Skeletal muscle cell (primary cell): ENCODE measurements around the gene SLC38A10.

Experiments used
- DNase-seq: peaks from one replicate; pipeline ENCODE4 v3.0.0-alpha.2; 2010; ENCODE audit warnings: low read depth
- H3K4me3 ChIP-seq: 2 replicates; pipeline ENCODE4 v1.5.1; 2011; ENCODE audit warnings: low read depth, mild to moderate bottlenecking, control low read depth, low read length, moderate library complexity

Gene SLC38A10

DNA sequence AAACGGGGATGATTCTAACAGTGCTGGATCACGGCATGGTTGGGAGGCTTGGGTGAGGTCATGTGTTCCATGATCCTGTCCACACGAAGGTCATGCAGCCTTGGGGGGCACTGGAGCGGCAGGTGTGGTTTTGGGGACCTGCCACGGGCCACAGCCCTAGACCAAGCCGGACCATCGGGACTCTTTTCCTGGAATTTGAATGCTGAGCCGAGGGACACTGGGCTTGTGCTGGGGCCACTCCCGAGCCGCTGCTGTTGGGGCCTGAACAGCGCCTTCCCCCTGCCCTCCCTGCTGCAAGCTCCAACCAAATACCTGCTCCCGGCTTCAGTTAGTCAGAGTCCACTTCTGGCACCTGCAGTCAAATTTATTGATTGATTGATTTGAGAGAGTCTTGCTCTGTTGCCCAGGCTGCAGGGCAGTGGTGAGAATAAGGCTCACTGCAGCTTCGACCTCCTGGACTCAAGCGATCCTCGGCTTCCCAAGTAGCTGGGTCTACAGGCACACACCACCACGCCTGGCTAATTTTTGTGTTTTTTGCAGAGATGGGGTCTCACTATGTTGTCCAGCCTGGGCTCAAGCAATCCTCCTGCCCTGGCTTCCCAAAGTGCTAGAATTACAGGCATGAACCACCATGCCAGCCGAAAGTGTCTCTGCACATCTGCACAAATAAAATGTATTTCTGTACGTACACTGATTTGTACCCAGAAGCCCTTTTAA is 37.2 kb upstream of the SLC38A10 start:
- DNase-seq, result no peak
- H3K4me3 ChIP-seq, result no peak overlapping the region

DNA sequence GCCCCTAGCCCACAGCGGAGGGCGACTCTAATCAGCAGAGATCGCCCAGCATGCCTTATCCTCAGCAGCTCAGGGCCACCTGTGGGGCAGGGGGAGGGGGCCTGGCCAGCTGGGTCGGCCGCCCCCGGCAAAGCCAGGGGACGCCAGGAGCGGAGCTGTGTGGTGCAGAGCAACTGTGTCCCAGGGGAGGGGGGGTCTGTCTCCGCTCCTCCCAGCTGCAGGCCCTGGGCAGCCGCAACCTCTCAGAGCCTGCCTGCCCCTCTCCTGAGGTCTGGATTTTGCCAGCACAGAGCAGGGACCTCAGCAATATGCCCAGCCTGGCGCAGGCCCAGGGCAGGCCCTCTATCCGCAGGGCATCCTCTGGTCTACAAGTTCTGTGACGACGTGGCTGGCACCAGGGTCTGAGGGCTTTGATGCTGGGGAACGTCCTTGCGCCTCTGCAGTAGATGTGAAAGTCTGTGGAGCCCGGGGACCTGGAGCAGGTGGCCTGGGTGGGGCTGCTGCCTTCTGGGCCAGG is 36.5 kb upstream of the SLC38A10 start:
- DNase-seq, result no peak
- H3K4me3 ChIP-seq, result no peak overlapping the region

DNA sequence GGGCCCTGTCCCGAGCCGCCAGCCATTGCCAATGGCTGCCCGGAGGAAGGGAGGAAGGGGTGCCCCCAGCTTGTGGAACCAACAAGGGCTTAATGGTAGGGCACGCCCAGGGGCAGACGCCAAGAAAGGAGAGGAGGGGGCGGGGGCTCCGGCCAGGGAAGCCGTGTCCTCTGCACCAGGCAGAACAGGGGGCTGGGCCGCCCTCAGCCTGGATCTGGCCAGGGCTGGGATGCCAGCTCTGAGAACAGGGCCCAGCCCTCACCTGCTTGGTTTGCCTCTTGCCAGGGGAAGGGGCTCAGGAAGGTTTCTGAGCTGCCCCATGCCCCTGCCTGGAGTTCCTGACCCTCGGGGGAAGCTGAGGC is 35.8 kb upstream of the SLC38A10 start:
- no peak overlapping the region for H3K4me3 ChIP-seq
- no peak for DNase-seq

DNA sequence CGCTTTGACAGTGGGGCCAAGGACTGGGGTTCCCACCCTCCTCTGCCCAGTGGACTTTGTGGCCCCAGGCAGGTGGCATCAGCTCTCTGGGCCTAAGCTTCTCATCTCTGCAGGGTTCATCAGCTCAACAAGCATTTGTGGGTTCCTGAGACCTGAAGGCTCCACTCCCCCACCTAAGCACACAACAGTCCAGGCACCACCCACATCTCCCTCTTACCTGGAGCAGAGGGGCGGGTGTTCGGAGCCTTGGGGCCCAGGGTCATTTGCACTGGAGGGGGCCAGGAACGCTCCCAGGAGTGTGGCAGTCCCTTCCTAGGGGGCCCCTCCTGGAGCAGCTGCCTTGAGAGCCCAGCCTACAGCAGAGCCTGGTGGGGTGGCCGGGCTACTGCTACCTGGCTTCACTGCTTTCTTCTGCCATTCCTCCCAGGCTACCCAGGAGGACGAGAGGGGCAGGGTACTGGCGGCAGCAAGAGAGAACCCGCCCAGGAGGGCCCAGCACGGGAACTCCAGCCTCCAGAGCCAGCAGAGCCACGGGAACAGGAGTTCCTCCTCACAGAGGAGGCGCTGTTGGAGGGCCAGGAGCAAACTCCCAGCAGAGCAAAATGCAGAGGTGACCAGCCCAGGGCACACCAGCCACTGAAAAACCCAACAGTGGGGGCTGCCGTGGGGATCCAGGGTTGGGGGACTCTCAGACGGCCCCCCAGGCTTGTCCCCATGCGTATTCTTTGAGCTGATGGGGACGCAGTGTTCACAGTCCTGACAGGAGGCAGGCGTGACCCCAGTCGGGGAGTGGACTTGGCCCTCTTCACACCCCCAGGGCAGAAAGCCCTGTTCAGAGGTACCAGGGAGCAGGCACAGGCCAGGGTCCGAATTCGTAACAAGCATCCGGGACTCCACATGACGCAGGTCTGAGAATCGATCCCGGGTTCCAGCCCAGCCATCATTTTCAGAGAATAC is 35.1 kb upstream of the SLC38A10 start:
- no peak overlapping the region for H3K4me3 ChIP-seq
- no peak for DNase-seq

DNA sequence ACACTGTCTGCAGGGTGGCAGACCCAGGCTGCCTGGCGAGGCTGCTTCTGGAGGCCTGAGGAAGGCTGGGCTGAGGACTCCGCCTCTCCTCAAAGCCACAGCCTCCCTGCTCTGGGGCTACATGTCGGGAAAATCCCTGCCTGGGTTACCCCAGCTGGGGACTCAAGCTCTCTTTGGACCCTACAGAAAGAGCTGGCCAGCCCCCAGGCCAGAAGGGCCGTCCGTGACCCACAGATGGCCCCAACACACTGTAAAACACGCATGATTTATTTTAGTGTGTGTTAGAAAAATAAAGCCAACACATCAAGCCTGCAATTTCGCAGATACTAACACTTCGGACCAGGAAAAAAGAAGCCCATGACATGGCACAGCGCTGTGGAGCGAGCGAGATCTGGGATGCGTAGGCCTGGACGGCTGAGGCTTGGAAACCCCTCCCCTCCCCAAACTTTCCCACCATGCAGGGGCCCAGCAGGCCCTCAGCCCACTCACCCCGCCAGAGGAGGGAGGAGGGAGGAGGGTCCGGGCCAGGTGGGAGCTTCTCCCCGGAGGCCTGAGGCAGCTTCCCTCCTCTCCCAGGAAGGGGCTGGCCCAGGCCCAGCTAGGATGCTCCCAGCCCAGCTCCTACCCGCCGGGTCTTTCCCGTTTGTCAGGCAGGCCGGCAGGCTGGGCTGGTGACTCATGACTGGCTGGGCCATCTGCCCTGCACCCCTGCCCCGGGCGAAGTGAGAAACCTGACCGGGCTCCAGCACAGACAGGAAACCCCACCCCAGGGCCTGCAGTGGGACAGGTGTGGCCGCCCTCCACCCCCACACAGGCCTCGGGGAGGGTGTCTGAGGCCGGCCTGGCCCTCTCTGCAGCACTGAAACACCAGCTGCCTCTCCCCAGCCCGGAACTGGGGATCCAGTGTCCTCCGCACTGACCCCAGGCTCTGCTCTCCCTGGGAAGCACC is 34.1 kb upstream of the SLC38A10 start:
- DNase-seq, result peak; percentile 83
- H3K4me3 ChIP-seq, result no peak overlapping the region

DNA sequence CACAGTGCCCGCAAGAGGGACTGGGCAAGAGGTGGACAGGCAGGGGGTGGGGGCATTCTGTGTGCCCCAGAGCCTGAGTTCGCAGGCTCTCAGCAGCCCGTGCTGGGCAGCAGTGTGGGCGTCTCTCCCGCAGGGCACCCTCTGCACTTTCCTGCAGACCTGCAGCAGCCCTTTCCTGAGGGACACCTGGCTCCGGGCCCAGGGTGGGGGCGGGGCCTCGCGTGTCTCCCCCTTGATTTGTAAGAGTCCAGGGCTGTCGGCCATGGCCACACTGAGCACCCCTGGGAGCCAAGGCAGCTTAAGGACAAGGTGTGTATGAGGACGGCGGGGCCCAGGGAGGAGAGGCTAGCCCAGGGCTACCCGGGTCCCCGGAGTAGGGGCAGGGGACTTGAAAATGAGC is 33.4 kb upstream of the SLC38A10 start:
- no peak for DNase-seq
- no peak overlapping the region for H3K4me3 ChIP-seq

DNA sequence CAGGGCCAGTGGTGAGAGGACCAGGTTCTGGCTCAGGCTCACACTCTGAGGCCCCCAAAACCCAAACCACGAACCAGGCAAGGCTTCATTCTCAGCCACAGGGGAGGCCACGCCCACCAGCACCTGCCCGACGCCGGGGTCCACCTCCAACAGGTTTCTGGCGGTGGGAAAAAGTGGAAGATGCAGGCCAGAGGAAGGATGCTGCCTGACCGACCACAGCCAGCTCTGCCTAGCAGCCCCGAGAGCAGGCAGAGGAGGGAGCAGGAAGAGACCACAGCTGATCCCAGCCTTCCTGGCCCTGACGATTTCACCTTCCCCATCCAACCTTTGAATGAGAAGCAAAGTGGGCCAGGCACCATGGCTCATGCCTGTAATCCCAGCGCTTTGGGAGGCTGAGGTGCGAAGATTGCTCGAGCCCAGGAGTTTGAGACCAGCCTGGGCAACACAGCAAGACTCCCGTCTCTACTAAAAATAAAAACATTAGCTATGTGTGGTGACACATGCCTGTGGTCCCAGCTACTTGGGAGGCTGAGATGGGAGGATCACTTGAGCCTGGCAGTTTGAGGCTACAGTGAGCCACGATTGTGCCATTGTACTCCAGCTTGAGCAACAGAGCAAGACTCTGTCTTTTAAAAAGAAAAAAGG is 30.7 kb upstream of the SLC38A10 start:
- no peak overlapping the region for H3K4me3 ChIP-seq

DNA sequence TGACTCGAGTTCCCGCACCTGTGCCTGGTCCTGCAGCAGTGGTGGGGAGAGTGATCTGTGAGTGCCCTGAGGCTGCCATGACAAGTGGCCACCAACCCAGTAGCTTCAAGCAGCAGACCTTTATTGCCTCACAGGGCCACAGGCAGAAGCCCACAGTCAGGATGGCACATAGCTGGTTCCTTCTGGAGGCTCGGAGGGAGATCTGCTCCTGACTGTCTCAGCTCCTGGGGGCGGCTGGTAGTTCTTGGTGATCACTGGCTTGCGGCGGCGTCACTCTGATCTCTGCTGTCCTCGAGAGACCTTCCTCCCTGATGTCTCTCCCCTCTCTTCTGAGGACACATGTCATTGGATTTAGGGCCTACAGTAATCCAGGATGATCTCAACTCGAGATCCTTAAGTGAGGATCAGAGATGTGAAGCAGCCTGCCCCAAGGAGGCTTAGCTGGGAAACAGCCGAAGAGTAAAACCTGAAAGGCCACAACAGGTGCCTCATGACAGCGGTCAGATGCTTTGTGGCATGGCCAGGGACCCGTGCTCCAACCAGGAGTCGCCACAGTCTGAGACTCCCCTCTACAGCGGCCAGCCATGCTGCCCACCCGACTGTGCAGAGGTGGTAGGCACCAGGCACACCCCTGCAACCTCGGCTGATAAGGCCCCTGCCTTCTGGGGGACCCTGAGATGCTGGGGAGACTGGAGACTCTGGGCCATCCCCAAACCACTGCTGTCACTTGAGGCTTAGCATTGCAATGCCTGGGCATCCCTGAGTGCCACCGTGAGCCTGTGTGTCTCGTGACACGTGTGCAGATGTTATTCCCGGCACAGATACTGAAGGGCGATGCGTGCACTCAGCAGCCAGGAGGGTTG is 30.0 kb upstream of the SLC38A10 start:
- H3K4me3 ChIP-seq, result no peak overlapping the region
- DNase-seq, result no peak

More for the DNA sequence above, 30.7 kb upstream of the SLC38A10 start:
- no peak for DNase-seq

DNA sequence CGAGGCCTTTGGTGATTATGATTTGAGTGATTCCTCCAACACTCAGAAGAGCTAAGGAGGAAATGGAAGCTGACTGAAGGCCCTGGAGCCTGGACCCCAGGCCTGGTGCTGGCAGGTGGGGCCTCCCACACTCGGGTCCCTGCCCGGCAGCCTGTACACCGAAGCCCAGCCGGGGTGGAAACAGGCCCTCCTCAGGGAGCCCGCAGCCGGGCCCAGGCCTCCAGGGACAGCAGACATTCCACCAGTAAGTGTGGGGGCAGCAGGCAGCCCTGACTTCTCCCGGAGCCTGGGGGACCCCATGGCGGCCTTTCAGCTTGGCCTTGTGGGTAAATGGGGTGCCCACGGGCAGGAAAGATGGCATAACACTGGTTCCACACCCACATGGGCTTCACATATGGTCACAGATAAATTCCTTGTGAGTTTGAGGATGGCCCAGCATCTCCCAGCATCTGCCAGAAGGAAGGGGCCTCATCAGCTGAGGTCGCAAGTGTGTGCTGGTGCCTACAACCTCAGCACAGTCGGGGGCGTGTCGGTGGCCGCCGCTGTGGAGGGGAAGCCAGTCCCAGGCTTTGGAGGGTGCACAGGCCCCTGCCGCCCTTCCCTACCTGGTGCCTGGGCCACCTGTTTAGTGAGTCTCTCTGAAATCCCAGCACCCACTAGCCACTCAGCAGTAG is 29.2 kb upstream of the SLC38A10 start:
- DNase-seq, result no peak
- no peak overlapping the region for H3K4me3 ChIP-seq

DNA sequence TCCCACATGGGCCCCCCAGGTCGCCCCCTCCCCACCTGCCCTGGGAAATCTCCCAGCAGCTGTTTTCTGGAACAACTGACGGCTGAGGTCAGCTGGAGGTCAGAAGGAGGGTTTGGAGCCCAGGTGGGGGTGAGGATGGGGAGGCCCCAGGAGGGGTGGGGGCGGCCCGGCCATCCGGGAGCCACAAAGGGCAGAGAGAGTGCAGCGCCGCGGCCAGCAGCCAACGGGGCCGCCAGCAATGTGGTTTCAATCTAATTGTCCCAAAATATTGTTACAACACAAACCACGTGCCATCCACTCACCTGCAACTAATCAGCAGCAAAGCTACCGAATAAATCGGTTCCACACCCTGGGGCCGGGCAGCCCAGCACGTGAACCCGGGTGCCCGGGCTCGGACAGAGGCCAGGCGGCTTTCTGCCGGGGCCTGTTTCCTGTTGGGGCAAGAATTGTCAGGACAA is 28.3 kb upstream of the SLC38A10 start:
- no peak for DNase-seq
- H3K4me3 ChIP-seq, result no peak overlapping the region

DNA sequence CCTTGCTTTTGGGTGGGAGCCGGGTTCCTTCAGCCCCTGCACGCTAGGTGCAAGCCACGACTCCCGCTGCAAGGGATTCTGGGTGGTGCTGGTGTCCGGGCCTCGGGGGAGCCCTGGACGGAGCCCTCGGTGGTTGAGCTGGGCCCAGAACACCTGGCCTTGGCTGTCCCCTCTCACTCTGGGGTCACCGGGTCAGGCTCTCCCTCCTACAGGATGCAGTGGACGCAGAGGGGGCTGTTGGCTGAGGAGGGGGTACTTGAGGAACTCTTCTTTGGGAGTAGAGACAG is 27.9 kb upstream of the SLC38A10 start:
- no peak overlapping the region for H3K4me3 ChIP-seq
- no peak for DNase-seq

DNA sequence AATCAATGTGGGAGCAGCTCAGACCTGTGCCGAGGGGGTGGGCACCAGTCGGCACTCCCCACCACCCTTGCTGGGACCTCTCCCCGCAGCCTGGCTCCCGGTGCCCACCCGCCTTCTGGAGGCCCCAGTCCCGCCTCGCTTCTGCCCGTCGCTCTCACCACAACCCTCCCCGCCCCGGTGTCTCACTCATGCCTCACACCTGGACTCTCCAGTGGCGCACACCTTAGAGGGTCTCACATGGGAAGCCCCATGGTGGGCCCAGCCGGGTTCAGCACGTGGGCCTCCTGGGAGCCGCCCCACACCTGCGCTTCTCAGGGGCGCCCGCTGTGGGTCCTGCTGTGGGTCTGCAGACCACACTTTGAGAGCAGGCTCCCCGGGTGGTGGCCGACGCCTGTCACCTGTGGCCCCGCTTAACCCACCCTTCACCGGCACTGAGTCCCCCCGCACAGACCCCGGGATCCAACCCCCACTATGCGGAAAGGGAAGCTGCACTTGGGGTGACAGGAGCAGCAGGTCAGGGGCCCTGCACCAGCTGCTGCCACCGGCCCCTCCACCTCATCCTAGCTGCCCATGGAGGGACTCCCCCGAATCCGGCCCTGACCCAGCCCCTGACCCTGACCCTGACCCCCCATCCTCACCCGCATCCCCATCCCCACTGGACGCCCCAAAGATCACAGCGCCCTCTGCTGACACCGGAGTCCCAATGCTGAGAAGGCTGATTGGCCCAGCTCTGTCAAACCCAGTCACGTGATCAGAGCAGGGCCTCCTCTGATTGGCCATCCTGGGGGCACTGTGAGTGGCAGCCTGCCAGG is 27.4 kb upstream of the SLC38A10 start:
- no peak overlapping the region for H3K4me3 ChIP-seq
- DNase-seq, result no peak

DNA sequence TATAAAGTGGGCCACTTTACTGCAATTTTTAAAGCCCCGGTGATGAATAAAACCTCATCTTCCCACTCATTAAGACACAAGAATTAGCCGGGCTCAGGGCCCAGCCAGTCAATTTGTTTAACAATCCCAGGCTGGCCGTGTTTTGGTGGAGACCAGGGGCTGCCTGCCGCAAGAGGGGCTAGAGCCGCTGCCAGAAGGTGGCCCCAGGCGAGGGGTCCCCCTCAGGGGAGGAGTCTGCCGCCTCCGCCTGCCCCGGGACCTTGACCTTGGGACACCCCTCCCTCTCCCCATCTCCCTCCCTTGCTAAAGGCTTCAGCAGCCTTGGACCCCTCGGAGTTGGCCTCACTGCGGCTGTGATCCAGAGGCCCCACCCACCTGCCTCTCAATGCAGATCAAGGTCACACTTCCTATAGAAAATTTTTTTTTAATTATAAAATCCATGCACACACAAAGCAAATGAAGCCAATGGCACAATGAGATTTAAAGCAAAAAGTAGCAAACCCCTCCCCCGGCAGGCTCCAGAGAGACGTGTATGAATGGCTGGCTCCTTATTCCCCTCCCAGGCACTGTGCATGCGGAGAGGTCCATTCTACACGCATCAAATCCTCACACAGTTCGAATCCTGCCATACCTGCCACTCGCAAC is 23.0 kb upstream of the SLC38A10 start:
- no peak for DNase-seq
- H3K4me3 ChIP-seq, result no peak overlapping the region

DNA sequence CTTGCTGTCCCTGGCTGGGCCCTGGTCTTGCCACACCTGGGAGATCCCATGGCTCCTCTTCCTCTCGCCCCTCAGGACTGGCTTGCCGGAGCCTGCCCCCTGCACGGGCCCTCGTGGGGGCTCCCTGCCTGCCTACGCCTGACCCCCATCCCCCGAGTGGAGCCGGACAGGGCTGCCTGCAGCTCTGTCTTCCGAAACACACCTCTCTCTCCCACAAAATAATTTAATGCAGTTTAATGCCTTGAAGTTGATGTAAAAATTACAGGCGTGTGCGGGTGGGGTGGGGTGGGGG is 22.4 kb upstream of the SLC38A10 start:
- H3K4me3 ChIP-seq, result no peak overlapping the region
- no peak for DNase-seq

DNA sequence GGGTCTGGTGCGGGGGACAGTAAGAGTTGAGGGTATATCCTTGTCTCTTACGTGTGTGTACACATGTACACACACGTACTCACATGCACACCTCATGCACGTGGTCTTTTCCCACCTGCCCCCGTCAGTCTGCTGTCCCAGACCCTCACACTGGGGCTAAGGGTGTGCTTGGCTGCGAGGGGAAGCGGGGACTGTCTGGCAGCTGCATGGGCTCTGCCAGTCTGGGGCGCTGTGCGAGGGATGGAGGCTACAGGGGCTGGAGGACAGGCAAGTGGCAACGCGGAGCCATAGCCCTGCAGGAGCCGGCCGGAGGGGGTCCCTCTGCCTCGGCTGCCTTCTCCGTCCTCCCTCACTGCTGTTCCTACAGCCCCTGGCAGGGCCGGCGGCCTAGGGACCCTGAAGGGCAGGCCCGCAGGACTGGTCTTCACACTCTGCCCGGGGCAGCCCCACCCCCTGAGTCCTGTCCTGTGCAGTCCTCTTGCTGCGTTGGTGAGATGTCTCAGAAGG is 20.8 kb upstream of the SLC38A10 start:
- H3K4me3 ChIP-seq, result no peak overlapping the region
- no peak for DNase-seq

DNA sequence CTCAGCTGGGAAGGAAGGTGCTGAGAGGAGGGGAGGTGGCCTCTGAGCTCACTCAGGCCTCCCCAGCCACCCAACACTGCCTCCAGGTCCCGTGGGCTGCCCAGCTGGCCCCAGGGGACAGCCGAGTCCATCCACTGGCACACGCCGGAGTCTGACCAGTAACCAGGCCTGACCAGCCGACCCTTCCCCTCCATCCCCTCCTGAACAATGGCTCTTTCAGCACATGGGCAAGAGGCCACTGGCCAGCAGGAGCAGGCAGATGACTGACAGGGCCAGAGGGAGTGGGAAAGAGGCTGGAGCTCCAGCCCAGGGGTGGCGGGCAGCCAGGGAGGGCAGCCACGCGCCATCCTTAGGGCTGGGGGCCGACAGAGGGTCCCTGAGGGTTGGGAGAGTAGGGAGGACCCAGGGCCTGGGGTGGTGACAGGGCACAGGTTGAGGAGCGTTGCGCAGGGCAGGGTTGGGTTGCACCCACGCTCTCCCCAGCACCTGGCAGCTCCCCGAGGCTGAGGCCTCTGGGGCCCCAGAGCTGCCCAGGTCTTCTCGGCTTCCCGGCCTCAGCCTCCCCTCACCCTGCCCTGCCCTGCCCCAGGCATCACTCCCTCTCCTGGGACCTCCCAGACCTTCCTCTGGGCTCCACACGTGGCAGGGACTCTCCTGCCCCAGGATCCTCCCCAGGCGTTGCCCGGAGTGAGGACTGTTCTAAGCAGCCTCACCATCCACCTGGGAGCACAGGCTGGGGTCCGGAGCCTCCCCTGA is 20.2 kb upstream of the SLC38A10 start:
- no peak overlapping the region for H3K4me3 ChIP-seq
- DNase-seq, result no peak
